ENCODE data around the gene CNTLN.
"Not testable (repeated sequence)": the region's sequence is repeated elsewhere in the genome, so short reads cannot be mapped to it uniquely, and the experiment has no call there.

Gene CNTLN

GRCh38 chr9:17387565-17387964 is 252.7 kb downstream of the CNTLN start:
- H4K20me1 ChIP-seq (ENCODE audit: insufficient read depth, low read length): no peaks in the 10 kb centered on the region
- H3K9me2 ChIP-seq (ENCODE audit: low read depth, low read length): no peaks in the 10 kb centered on the region
- H3K36me3 ChIP-seq (ENCODE audit: insufficient read depth, low read length): no peaks in the 10 kb centered on the region
- H3K4me1 ChIP-seq (ENCODE audit: insufficient read depth, low read length, severe bottlenecking): no peaks in the 10 kb centered on the region
- no peaks in the 10 kb centered on the region for H3K27me3 ChIP-seq (ENCODE audit: insufficient read depth, low read length)
- H3K79me2 ChIP-seq (ENCODE audit: insufficient read depth, low read length): no peaks in the 10 kb centered on the region
- H2AFZ ChIP-seq (ENCODE audit: low read length): no peak overlapping the region
- H3K27ac ChIP-seq (ENCODE audit: low read depth, low read length, poor library complexity, severe bottlenecking): no peak overlapping the region
- H3F3A ChIP-seq (ENCODE audit: insufficient read depth, low read length): no peaks in the 10 kb centered on the region
- H3K4me2 ChIP-seq (ENCODE audit: low read length): no peak overlapping the region
- no peak overlapping the region for H3K4me3 ChIP-seq (ENCODE audit: low read depth, low read length, poor library complexity, severe bottlenecking)
- no peaks in the 10 kb centered on the region for H3K9me3 ChIP-seq (ENCODE audit: low read length)
- no peak overlapping the region for H3K9ac ChIP-seq (ENCODE audit: low read length)
- no peak for TF ChIP-seq EZH2 (IDR thresholded peaks at IDR 0.05; ENCODE audit: borderline replicate concordance, low read length)
- TF ChIP-seq CTCF (IDR thresholded peaks at IDR 0.05; ENCODE audit: low read length): no peak

- TF ChIP-seq EZH2 (IDR thresholded peaks at IDR 0.05; ENCODE audit: borderline replicate concordance, low read length) (no peak), CTCF (IDR thresholded peaks at IDR 0.05; ENCODE audit: low read length) (no peak)
- Histone ChIP-seq H3K9me3 (ENCODE audit: low read length) (no peaks in the 10 kb centered on the region), H3K27me3 (ENCODE audit: insufficient read depth, low read length) (no peaks in the 10 kb centered on the region), H3K9me2 (ENCODE audit: low read depth, low read length) (no peaks in the 10 kb centered on the region), H4K20me1 (ENCODE audit: insufficient read depth, low read length) (no peaks in the 10 kb centered on the region), H3K36me3 (ENCODE audit: insufficient read depth, low read length) (no peaks in the 10 kb centered on the region), H3K4me2 (ENCODE audit: low read length) (no peak overlapping the region), H3K9ac (ENCODE audit: low read length) (no peak overlapping the region), H3F3A (ENCODE audit: insufficient read depth, low read length) (no peaks in the 10 kb centered on the region), H3K27ac (ENCODE audit: low read depth, low read length, poor library complexity, severe bottlenecking) (no peak overlapping the region), H3K79me2 (ENCODE audit: insufficient read depth, low read length) (no peaks in the 10 kb centered on the region), H3K4me3 (ENCODE audit: low read depth, low read length, poor library complexity, severe bottlenecking) (no peak overlapping the region), H3K4me1 (ENCODE audit: insufficient read depth, low read length, severe bottlenecking) (no peaks in the 10 kb centered on the region), H2AFZ (ENCODE audit: low read length) (no peak overlapping the region)
Measured at GRCh38 chr9:17389026-17389425, 254.2 kb downstream of the CNTLN start.

GRCh38 chr9:17394881-17395510 is 260.2 kb downstream of the CNTLN start:
- Histone ChIP-seq H3K4me2 (ENCODE audit: low read length) (no peak overlapping the region), H2AFZ (ENCODE audit: low read length) (no peak overlapping the region), H3K9me2 (ENCODE audit: low read depth, low read length) (no peaks in the 10 kb centered on the region), H3K9me3 (ENCODE audit: low read length) (no peaks in the 10 kb centered on the region), H3K27me3 (ENCODE audit: insufficient read depth, low read length) (no peaks in the 10 kb centered on the region), H3K27ac (ENCODE audit: low read depth, low read length, poor library complexity, severe bottlenecking) (no peak overlapping the region), H3K9ac (ENCODE audit: low read length) (no peak overlapping the region), H4K20me1 (ENCODE audit: insufficient read depth, low read length) (no peaks in the 10 kb centered on the region), H3K4me1 (ENCODE audit: insufficient read depth, low read length, severe bottlenecking) (no peaks in the 10 kb centered on the region), H3K36me3 (ENCODE audit: insufficient read depth, low read length) (no peaks in the 10 kb centered on the region), H3F3A (ENCODE audit: insufficient read depth, low read length) (no peaks in the 10 kb centered on the region), H3K4me3 (ENCODE audit: low read depth, low read length, poor library complexity, severe bottlenecking) (no peak overlapping the region), H3K79me2 (ENCODE audit: insufficient read depth, low read length) (no peaks in the 10 kb centered on the region)
- TF ChIP-seq CTCF (IDR thresholded peaks at IDR 0.05; ENCODE audit: low read length) (no peak), EZH2 (IDR thresholded peaks at IDR 0.05; ENCODE audit: borderline replicate concordance, low read length) (no peak)

GRCh38 chr9:17397166-17397728 is 262.4 kb downstream of the CNTLN start:
- H4K20me1 ChIP-seq (ENCODE audit: insufficient read depth, low read length); H3K4me2 ChIP-seq (ENCODE audit: low read length); H3K9me2 ChIP-seq (ENCODE audit: low read depth, low read length); H3K4me3 ChIP-seq (ENCODE audit: low read depth, low read length, poor library complexity, severe bottlenecking); H3K4me1 ChIP-seq (ENCODE audit: insufficient read depth, low read length, severe bottlenecking); H3K9ac ChIP-seq (ENCODE audit: low read length); H3F3A ChIP-seq (ENCODE audit: insufficient read depth, low read length); H3K27ac ChIP-seq (ENCODE audit: low read depth, low read length, poor library complexity, severe bottlenecking); H3K36me3 ChIP-seq (ENCODE audit: insufficient read depth, low read length); H3K9me3 ChIP-seq (ENCODE audit: low read length); H3K27me3 ChIP-seq (ENCODE audit: insufficient read depth, low read length); H2AFZ ChIP-seq (ENCODE audit: low read length); H3K79me2 ChIP-seq (ENCODE audit: insufficient read depth, low read length): not testable (repeated sequence)

All from OCI-LY1 (cell line).